ENCODE measurements around the gene FOXP1. TPM values are rescaled to one million over a fixed set of nuclear protein-coding genes. Genes with fewer than 3 reads are reported as not detected.

FOXP1 gene
- total and polyA plus RNA-seq, 5 experiments from 2014 or later: 280 to 443 (median 382) TPM

DNA sequence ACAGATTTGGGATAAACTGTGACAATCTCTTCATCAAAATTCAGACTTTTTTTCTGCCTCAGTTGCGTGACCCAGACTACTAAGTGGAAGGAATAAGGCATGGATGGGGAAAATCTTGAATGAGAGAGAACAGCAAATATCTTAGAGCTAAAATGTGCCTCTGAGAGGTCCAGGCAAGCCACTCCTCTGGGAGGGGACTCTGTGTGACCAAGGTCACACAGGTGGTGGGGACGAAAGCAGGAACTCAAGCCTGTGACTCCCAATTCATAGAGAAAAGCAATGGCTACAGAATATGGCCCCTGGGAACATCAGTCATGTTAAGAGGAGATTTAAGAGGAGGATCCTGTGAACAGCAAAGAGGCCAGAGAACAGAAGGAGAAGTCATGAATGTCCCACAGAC lies 268.1 kb downstream of the FOXP1 start:
- peak overlapping the region in 4 of 10 donors; percentile 9 to 55 (median 30) for H3K4me3 Mint-ChIP-seq
- peaks cover 0 to 4% (median 1%) of the 10 kb centered on the region in 3 donors for H3K36me3 Mint-ChIP-seq
- no peaks in the 10 kb centered on the region for H3K9me3 Mint-ChIP-seq
- DNase-seq (no peak), ATAC-seq (no peak)
- POLR2A ChIA-PET: interaction anchor here (0.6 kb wide), 1 partner anchor 1512 kb away, joined by 3 read pairs; no protein-coding TSS in a partner anchor
- H3K27me3 Mint-ChIP-seq: no peaks in the 10 kb centered on the region
- peak overlapping the region; percentile 65 to 93 (median 88) for H3K27ac Mint-ChIP-seq
- H3K4me1 Mint-ChIP-seq: peaks cover 22 to 73% (median 24%) of the 10 kb centered on the region in 4 donors

DNA sequence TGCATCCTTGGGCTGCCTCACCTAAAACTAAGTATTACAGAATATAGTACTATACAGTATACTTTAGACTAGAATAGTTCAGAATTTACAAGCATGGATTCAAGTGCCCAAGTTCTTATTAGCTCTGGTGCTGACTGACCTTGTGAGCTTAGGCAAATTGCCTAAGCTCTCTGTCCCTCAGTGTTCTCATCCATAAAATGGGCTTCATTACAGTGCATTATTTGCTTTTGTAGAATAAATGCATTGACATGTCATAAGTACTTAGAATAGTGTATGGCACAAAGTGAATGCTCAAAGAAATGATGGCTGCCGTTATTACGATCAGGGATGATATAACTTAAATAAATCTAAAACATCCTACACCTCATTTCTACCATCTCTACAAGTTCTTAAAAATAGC lies 269.7 kb downstream of the FOXP1 start:
- Mint-ChIP-seq H3K4me1 (peaks cover 33 to 86% (median 39%) of the 10 kb centered on the region in 4 donors), H3K27ac (peak overlapping the region in 8 of 10 donors; percentile 18 to 91 (median 78)), H3K36me3 (peaks cover 0 to 4% (median 4%) of the 10 kb centered on the region in 3 donors), H3K27me3 (no peaks in the 10 kb centered on the region), H3K4me3 (peak overlapping the region in 1 of 10 donors; percentile 24), H3K9me3 (no peaks in the 10 kb centered on the region)
- POLR2A ChIA-PET: interaction anchor here (0.8 kb wide), 1 partner anchor 13 kb away, joined by 3 read pairs; no protein-coding TSS in a partner anchor
- ATAC-seq: no peak
- DNase-seq: no peak

DNA sequence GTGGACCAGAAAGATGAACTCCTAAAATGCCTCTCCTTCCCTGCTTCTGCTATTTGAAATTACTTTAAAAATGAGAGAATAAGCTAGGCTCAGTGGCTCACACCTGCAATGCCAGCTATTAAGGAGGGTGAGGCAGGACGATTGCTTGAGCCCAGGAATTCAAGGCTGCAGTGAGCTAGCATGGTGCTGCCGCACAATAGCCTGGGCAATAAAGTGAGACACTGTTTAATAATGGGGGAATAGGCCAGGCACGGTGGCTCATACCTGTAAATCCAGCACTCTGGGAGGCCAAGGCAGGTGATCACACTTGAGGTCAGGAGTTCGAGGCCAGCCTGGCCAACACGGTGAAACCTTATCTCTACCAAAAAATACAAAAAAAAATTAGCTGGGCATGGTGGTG lies 271.1 kb downstream of the FOXP1 start:
- ATAC-seq: no peak
- POLR2A ChIA-PET: interaction anchor here (0.6 to 1.8 kb wide), 12 partner anchors 13 to 341 kb away, joined by 3 to 9 read pairs (median 4); no protein-coding TSS in a partner anchor
- peak overlapping the region in 6 of 10 donors; percentile 4 to 74 (median 26) for H3K4me3 Mint-ChIP-seq

DNA sequence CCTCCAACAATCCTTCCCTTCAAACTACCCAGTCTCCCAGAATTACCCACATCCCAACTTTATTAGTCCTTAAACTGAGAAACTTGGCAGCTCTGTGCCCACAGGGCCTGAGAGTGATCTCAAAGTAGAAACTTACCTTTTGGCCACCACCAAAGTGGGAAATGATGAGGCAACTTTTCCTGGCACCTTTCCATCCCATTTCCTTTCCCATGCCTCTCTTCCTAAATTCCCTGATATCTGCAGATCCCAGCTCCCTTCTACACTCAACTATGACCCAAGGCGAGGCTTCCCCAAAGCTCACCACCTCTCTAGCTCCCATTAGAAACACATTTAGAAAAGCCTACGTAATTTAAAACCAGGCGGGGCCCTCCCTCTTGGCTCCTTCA lies 271.9 kb downstream of the FOXP1 start:
- ATAC-seq (no peak), DNase-seq (no peak)
- H3K4me1 Mint-ChIP-seq: peaks cover 33 to 87% (median 57%) of the 10 kb centered on the region in 4 donors
- H3K27ac Mint-ChIP-seq: peak overlapping the region; percentile 75 to 98 (median 94)
- H3K4me3 Mint-ChIP-seq: peak overlapping the region in 5 of 10 donors; percentile 3 to 55 (median 25)
- peaks cover 0 to 4% (median 4%) of the 10 kb centered on the region in 3 donors for H3K36me3 Mint-ChIP-seq
- POLR2A ChIA-PET: interaction anchor here (0.5 to 1.8 kb wide), 8 partner anchors 14 to 252 kb away, joined by 3 to 9 read pairs (median 4); no protein-coding TSS in a partner anchor
- no peaks in the 10 kb centered on the region for H3K27me3 Mint-ChIP-seq
- no peaks in the 10 kb centered on the region for H3K9me3 Mint-ChIP-seq

More for the DNA sequence above, 271.1 kb downstream of the FOXP1 start:
- H3K27me3 Mint-ChIP-seq: no peaks in the 10 kb centered on the region
- H3K36me3 Mint-ChIP-seq: peaks cover 0 to 4% (median 4%) of the 10 kb centered on the region in 3 donors
- DNase-seq: no peak
- H3K27ac Mint-ChIP-seq: peak overlapping the region; percentile 75 to 98 (median 94)
- peaks cover 33 to 87% (median 52%) of the 10 kb centered on the region in 4 donors for H3K4me1 Mint-ChIP-seq
- H3K9me3 Mint-ChIP-seq: no peaks in the 10 kb centered on the region

DNA sequence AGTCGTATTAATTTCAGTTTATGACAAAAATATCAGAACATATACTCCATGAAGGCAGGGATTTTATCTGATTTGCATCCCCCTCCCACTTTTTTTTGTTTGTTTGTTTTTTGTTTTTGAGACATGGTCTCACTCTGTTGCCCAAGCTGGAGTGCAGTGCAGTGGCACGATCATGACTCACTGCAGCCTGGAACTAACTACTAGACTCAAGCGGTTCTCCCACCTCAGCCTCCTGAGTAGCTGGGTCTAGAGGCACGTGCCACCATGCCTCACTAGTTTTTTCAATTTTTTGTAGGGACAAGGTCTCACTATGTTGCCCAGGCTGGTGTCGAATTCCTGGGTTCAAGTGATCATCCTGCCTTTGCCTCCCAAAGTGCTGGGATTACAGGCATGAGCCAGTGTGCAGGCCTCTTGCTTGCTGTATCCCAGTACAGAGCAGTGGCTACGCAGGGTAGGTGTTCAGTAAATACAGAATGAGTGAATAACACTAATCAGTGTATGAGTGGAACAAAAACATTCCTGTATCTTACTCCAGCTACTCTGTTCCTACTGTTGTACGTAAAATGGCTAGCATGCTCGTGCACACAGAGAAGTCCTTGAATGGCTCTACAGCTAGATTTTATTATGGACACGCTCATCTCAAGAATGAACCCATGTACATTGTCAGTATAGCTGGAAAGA lies 272.4 kb downstream of the FOXP1 start:
- no peak for ATAC-seq
- Mint-ChIP-seq H3K9me3 (no peaks in the 10 kb centered on the region), H3K4me3 (peak overlapping the region in 5 of 10 donors; percentile 4 to 63 (median 24)), H3K27ac (peak overlapping the region; percentile 93 to 99 (median 96)), H3K36me3 (peaks cover 0 to 4% (median 4%) of the 10 kb centered on the region in 3 donors), H3K4me1 (peaks cover 32 to 86% (median 61%) of the 10 kb centered on the region in 4 donors), H3K27me3 (no peaks in the 10 kb centered on the region)
- POLR2A ChIA-PET: interaction anchor here (0.5 to 1.8 kb wide), 6 partner anchors 16 to 252 kb away, joined by 3 to 6 read pairs (median 3); no protein-coding TSS in a partner anchor
- no peak for DNase-seq

DNA sequence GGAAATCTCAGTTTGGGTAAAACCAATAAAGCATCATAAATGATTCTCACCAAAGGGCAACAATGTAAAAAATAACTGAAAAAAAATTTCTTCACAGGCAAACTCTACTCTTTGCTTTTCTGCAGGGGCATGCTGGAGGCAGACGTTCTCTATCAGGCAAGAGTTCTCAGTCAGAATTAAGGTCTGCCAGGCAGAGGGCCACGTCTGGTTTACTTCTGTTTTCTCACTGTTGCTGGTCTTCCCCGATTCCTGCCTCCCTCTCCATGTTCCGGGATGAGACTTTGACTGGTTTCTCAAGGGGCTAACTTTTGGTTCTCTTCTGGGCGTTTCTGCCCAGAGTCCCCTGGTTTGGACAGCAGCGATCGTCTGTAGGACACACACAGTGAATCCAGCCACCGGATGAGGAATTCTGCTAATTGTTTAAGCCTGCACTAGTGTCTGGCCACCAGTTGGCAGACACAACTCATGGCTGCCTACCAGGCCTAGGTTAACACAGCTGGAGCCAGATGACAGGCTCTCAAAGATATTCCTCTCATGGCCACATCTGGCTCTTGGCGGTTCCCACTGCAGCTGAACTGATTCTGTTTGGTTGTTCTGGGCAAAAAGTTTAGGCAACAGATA lies 273.1 kb downstream of the FOXP1 start:
- peak overlapping the region; percentile 93 to 99 (median 96) for H3K27ac Mint-ChIP-seq
- no peaks in the 10 kb centered on the region for H3K27me3 Mint-ChIP-seq

DNA sequence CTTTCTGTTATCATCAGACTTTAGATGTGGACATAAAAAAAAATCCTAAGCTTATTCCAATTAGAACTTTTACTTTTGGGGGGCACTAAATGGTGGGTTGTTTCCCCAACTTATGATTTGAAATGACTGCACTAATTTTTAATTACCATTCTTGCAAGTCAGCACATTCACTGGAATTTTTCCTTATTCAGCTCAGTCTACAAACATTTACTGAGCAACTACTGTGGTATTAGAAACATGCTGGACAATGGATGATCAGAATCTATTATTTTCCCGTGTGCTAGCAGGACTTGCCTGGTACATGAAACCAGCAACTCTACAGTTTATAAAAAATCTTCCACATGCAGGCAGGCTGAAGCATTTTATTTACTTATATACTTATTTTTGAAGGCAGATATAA lies 273.6 kb downstream of the FOXP1 start:
- Mint-ChIP-seq H3K4me3 (peak overlapping the region in 7 of 10 donors; percentile 79 to 88 (median 82)), H3K27me3 (no peaks in the 10 kb centered on the region), H3K36me3 (peaks cover 4 to 8% (median 8%) of the 10 kb centered on the region in 3 donors), H3K4me1 (peaks cover 32 to 78% (median 73%) of the 10 kb centered on the region in 4 donors), H3K9me3 (no peaks in the 10 kb centered on the region), H3K27ac (peak overlapping the region; percentile 93 to 99 (median 96))
- ATAC-seq (no peak), DNase-seq (no peak)
- POLR2A ChIA-PET: interaction anchor here (1.2 kb wide), 1 partner anchor 63 kb away, joined by 3 read pairs; no protein-coding TSS in a partner anchor

More for the DNA sequence above, 273.1 kb downstream of the FOXP1 start:
- Mint-ChIP-seq H3K4me1 (peaks cover 34 to 83% (median 68%) of the 10 kb centered on the region in 4 donors), H3K9me3 (no peaks in the 10 kb centered on the region), H3K4me3 (peak overlapping the region in 5 of 10 donors; percentile 1 to 81 (median 39)), H3K36me3 (peaks cover 3 to 4% (median 4%) of the 10 kb centered on the region in 3 donors)
- DNase-seq (no peak), ATAC-seq (no peak)
- POLR2A ChIA-PET: interaction anchor here (0.5 to 1.8 kb wide), 3 partner anchors 62 to 251 kb away, joined by 3 to 5 read pairs (median 3); no protein-coding TSS in a partner anchor

DNA sequence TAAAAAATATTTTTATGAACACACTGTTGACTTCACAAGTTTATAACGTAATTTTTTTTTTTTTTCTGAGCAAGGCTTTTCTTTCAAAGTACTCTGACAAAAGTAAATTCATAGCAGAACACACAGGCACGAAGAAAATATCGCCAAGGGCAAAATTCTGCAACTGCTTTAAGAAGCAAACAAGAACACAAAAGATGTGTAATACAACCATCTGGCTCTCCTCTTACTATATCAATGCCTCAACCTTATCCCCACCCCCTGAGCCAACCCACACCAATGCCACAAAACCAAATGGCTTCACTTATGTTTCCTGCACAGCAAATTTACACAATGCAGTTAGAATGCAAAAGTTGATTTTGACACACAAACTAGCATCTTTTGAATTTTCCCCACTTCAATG lies 274.2 kb downstream of the FOXP1 start:
- H3K27me3 Mint-ChIP-seq: no peaks in the 10 kb centered on the region
- H3K36me3 Mint-ChIP-seq: peaks cover 4 to 14% (median 10%) of the 10 kb centered on the region in 3 donors
- POLR2A ChIA-PET: interaction anchor here (0.7 to 2.3 kb wide), 3 partner anchors 63 to 178 kb away, joined by 3 to 5 read pairs (median 3); no protein-coding TSS in a partner anchor
- H3K9me3 Mint-ChIP-seq: no peaks in the 10 kb centered on the region
- H3K27ac Mint-ChIP-seq: peak overlapping the region; percentile 93 to 99 (median 96)
- peak overlapping the region; percentile 47 to 88 (median 82) for H3K4me3 Mint-ChIP-seq
- H3K4me1 Mint-ChIP-seq: peaks cover 32 to 78% (median 75%) of the 10 kb centered on the region in 4 donors
- ATAC-seq (peak; percentile 57 to 69), DNase-seq (peak in 8 of 10 donors; percentile 40 to 75 (median 60))

DNA sequence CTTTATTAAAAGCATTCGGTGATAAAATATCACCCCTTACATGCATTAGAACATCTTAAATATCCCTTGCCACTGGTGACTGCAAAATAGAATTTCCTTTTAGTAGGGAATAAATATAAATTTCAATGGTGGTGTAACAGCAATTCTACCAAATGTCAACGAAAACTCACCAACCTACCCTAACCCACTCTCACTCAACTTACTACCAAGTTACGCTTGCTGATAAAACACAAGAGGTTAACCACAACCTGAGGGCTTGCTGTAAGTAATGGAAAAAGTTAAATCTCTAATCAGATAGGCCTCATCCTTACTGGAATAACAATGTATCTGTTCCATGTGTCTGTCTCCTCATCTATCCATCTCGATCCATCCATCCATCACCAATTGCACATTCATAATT lies 274.7 kb downstream of the FOXP1 start:
- DNase-seq (peak in 1 of 10 donors; percentile 31), ATAC-seq (peak; percentile 20 to 30)
- Mint-ChIP-seq H3K4me1 (peaks cover 34 to 83% (median 78%) of the 10 kb centered on the region in 4 donors), H3K4me3 (peak overlapping the region; percentile 47 to 88 (median 82)), H3K9me3 (no peaks in the 10 kb centered on the region), H3K27ac (peak overlapping the region; percentile 93 to 99 (median 96)), H3K27me3 (no peaks in the 10 kb centered on the region), H3K36me3 (peaks cover 4 to 14% (median 10%) of the 10 kb centered on the region in 3 donors)
- POLR2A ChIA-PET: interaction anchor here (0.6 to 2.3 kb wide), 6 partner anchors 12 to 178 kb away, joined by 3 to 5 read pairs (median 3); no protein-coding TSS in a partner anchor

DNA sequence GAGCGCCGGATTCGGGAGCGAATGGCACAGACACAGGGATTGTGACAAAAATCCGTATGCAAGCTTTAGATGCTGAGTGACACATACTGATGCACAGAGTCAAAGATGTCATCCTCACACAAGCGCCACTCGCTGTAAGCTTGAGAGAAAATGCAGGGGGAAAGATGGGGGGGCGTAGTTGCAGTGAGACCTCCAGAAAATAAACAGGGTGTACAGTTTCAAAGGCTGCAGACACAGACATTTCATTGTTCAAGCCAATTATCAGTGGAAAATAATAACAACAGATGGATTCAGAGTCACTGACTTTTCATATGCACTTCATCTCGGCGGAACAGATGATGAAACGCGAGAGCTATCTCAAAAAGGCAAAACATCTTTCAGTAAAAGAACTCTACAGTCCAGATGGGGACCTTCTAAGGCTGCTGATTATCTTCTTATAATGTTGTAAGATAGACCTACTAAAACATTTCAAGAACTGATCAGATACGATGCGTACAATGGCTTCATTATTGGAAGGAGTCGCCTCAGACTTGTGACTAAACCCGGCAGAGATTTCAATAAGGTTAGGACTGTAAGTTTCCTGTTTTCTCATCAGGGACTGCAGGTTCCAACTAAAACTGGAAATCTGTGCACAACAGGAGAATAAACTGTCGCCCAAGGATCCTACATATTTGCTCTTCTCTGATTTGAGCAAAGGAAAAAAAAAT lies 275.4 kb downstream of the FOXP1 start:
- Mint-ChIP-seq H3K4me3 (peak overlapping the region; percentile 54 to 88 (median 82)), H3K27me3 (no peaks in the 10 kb centered on the region), H3K4me1 (peaks cover 38 to 90% (median 80%) of the 10 kb centered on the region in 4 donors), H3K36me3 (peaks cover 4 to 14% (median 10%) of the 10 kb centered on the region in 3 donors), H3K27ac (peak overlapping the region; percentile 93 to 99 (median 96)), H3K9me3 (no peaks in the 10 kb centered on the region)
- ATAC-seq (peak in 1 of 2 donors; percentile 8), DNase-seq (no peak)
- POLR2A ChIA-PET: interaction anchor here (0.7 to 2.3 kb wide), 8 partner anchors 12 to 239 kb away, joined by 3 to 5 read pairs (median 3); no protein-coding TSS in a partner anchor
